ENCODE measurements around the gene LDAH.
A peak's percentile ranks its signal among the peaks of the same experiment; 100 is the strongest.

Gene LDAH

GRCh38 chr2:20822535-20823490, at the start of gene LDAH:
LDAH (minus strand) TSS chr2:20823101; CDS start chr2:20801463, 21,638 bp downstream.
- DNase-seq = peak; percentile 89
- Mint-ChIP-seq H3K4me3 (peak within 1 kb of the TSS; percentile 97), H3K27me3 (peaks cover 11% of the 10 kb centered on the region), H3K36me3 (peaks cover 12% of the 10 kb centered on the region), H3K27ac (peak within 1 kb of the TSS; percentile 99), H3K4me1 (peaks cover 27% of the 10 kb centered on the region), H3K9me3 (peaks cover 2% of the 10 kb centered on the region)
- CTCF ChIA-PET = interaction anchor here (0.7 to 1.0 kb wide), 3 partner anchors 40 to 162 kb away, joined by 3 to 5 read pairs (median 3); no protein-coding TSS in a partner anchor

DNA sequence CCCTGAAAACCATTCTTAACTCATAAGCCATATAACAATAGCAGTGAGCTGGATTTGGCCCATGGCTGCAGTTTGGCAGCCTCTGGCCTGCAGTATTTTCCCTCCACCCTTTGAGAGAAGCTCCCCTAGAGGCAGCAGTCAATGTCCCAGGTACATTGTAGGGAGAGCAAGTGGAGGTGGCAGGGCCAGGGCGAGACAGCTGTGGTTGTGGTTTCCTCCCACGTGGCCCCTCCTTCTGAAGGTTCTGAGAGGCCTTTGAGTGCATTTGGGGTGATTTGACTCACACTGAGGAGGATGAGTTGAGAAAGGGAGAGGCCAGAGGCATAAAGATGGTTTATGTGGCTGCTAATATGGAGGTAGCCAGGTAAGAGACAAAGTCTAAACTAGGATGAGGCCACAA, 45.5 kb upstream of the LDAH start:
- H3K4me3 Mint-ChIP-seq = no peak overlapping the region
- H3K27ac Mint-ChIP-seq = peak overlapping the region; percentile 8
- H3K4me1 Mint-ChIP-seq = peaks cover 16% of the 10 kb centered on the region
- peak; percentile 76 for DNase-seq
- CTCF ChIA-PET = no interaction called here
- no peaks in the 10 kb centered on the region for H3K36me3 Mint-ChIP-seq
- H3K9me3 Mint-ChIP-seq = no peaks in the 10 kb centered on the region
- H3K27me3 Mint-ChIP-seq = peaks cover 19% of the 10 kb centered on the region

- peaks cover 4% of the 10 kb centered on the region for H3K4me1 Mint-ChIP-seq
- no peaks in the 10 kb centered on the region for H3K36me3 Mint-ChIP-seq
- no peak overlapping the region for H3K27ac Mint-ChIP-seq
- H3K4me3 Mint-ChIP-seq = no peak overlapping the region
- H3K9me3 Mint-ChIP-seq = no peaks in the 10 kb centered on the region
- CTCF ChIA-PET = no interaction called here
- H3K27me3 Mint-ChIP-seq = peaks cover 9% of the 10 kb centered on the region
- no peak for DNase-seq
Observed at GRCh38 chr2:20862850-20863249, 39.9 kb upstream of the LDAH start.

GRCh38 chr2:20855456-20855855, 32.6 kb upstream of the LDAH start:
- no peaks in the 10 kb centered on the region for H3K36me3 Mint-ChIP-seq
- no peak overlapping the region for H3K4me3 Mint-ChIP-seq
- no peaks in the 10 kb centered on the region for H3K9me3 Mint-ChIP-seq
- CTCF ChIA-PET = no interaction called here
- no peak overlapping the region for H3K27ac Mint-ChIP-seq
- peaks cover 3% of the 10 kb centered on the region for H3K27me3 Mint-ChIP-seq
- DNase-seq = no peak
- H3K4me1 Mint-ChIP-seq = no peaks in the 10 kb centered on the region

DNA sequence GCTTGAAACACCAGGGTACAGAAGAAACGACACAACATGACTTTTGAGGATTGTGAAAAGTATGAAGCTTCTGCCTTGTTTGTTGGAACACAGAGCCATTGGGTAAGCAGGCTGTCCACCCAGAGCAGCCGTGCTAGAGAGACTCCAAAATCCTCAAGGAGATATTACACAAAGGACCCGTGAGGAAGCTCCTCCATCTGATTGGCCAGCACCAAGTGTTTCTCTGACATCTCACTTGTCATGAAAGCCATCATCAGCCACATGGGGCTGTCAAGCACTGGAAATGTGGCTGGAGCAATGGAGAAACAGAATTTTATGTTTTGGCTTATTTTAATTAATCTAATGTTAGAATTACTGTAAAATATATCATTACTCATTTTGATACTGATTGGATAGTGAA, 29.8 kb upstream of the LDAH start:
- CTCF ChIA-PET = no interaction called here
- Mint-ChIP-seq H3K4me1 (no peaks in the 10 kb centered on the region), H3K36me3 (no peaks in the 10 kb centered on the region), H3K4me3 (no peak overlapping the region), H3K9me3 (no peaks in the 10 kb centered on the region), H3K27ac (no peak overlapping the region), H3K27me3 (peaks cover 7% of the 10 kb centered on the region)
- no peak for DNase-seq

DNA sequence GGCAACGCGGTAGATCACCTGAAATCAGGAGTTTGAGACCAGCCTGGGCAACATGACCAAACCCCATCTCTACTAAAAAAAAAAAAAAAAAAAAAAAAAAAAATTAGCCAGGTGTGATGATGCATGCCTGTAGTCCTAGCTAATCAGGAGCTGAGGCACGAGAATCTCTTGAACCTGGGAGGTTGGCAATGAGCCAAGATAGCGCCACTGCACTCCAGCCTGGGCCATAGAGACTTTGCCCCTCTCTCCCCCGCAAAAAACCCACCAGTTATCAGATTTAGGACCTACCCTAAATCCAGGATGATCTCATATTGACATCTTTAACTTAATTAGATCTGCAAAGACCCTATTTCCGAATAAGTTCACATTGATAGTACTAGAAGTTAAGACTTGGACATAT, 29.2 kb upstream of the LDAH start:
- Mint-ChIP-seq H3K9me3 (no peaks in the 10 kb centered on the region), H3K27ac (no peak overlapping the region), H3K27me3 (peaks cover 7% of the 10 kb centered on the region), H3K36me3 (no peaks in the 10 kb centered on the region), H3K4me3 (no peak overlapping the region), H3K4me1 (no peaks in the 10 kb centered on the region)
- DNase-seq = no peak
- CTCF ChIA-PET = no interaction called here

- Mint-ChIP-seq H3K4me1 (no peaks in the 10 kb centered on the region), H3K27me3 (peaks cover 22% of the 10 kb centered on the region), H3K9me3 (no peaks in the 10 kb centered on the region), H3K4me3 (no peak overlapping the region), H3K36me3 (no peaks in the 10 kb centered on the region), H3K27ac (no peak overlapping the region)
- CTCF ChIA-PET = no interaction called here
- DNase-seq = no peak
Observed at GRCh38 chr2:20844246-20844645, 21.3 kb upstream of the LDAH start.

DNA sequence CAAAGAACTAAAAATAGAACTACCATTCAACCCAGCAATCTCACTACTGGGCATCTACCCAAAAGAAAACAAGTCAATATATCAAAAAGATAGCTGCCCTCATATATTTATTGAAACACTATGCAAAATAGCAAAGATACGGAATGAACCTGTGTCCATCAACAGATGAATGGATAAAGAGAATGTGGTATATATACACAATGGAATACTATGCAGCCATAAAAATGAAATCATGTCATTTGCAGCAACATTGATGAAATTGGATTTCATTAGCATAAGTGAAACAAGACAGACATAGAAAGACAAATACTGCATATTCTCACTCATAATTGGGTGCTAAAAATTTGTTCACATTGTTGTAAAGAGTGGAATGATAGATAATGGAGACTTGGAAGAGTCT, 16.2 kb upstream of the LDAH start:
- Mint-ChIP-seq H3K27ac (no peak overlapping the region), H3K27me3 (peaks cover 26% of the 10 kb centered on the region), H3K4me1 (no peaks in the 10 kb centered on the region), H3K36me3 (no peaks in the 10 kb centered on the region), H3K4me3 (no peak overlapping the region), H3K9me3 (no peaks in the 10 kb centered on the region)
- DNase-seq = no peak
- CTCF ChIA-PET = no interaction called here

- CTCF ChIA-PET = no interaction called here
- H3K27ac Mint-ChIP-seq = no peak overlapping the region
- H3K4me3 Mint-ChIP-seq = no peak overlapping the region
- H3K36me3 Mint-ChIP-seq = no peaks in the 10 kb centered on the region
- no peaks in the 10 kb centered on the region for H3K4me1 Mint-ChIP-seq
- no peak for DNase-seq
- no peaks in the 10 kb centered on the region for H3K9me3 Mint-ChIP-seq
- peaks cover 26% of the 10 kb centered on the region for H3K27me3 Mint-ChIP-seq
Observed at GRCh38 chr2:20838016-20838415, 15.1 kb upstream of the LDAH start.

DNA sequence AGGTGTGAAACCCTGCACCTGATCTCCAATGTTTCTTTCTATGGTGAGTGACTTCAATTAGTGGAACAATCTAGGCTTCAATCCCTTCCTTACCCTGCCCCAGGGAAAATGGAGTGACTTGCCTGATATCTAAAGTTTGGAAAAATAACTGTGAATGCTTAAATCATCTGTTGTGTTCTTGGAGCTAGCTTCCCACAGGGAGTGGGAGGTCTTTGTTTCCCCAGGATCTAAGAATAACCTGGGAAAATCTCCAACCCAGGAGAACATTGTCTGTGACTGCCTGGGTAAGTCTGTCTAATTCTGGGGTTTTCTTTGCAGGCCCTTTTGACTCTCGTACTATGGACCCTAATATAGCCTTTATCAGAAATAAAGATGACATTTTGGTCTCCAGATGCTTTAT, 13.6 kb upstream of the LDAH start:
- no peak overlapping the region for H3K27ac Mint-ChIP-seq
- DNase-seq = no peak
- H3K4me1 Mint-ChIP-seq = no peaks in the 10 kb centered on the region
- H3K4me3 Mint-ChIP-seq = no peak overlapping the region
- peaks cover 19% of the 10 kb centered on the region for H3K27me3 Mint-ChIP-seq
- H3K9me3 Mint-ChIP-seq = no peaks in the 10 kb centered on the region
- CTCF ChIA-PET = interaction anchor here (1.7 kb wide), 1 partner anchor 9 kb away, joined by 3 read pairs; no protein-coding TSS in a partner anchor
- H3K36me3 Mint-ChIP-seq = no peaks in the 10 kb centered on the region

DNA sequence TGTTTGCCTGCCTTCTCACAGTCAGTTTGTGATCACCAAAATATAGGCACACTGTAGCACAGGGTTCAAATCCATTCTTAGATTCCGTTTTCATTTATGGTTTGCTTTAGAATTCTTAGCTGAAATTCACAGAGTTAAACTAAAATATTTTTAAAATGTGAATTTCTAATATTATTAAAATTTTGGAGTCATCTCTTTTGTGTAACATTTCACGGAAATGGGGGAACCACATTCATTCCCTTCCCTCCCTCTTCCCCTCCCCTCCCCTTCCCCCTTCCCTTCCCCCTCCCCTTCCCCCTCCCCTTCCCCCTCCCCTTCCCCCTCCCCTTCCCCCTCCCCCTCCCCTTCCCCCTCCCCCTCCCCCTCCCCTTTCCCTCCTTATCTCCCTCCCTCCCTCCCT, 11.4 kb upstream of the LDAH start:
- peaks cover 23% of the 10 kb centered on the region for H3K27me3 Mint-ChIP-seq
- H3K4me3 Mint-ChIP-seq = no peak overlapping the region
- no peak overlapping the region for H3K27ac Mint-ChIP-seq
- peaks cover 2% of the 10 kb centered on the region for H3K9me3 Mint-ChIP-seq
- no peaks in the 10 kb centered on the region for H3K36me3 Mint-ChIP-seq
- CTCF ChIA-PET = interaction anchor here (0.6 kb wide), 1 partner anchor 286 kb away, joined by 4 read pairs; no protein-coding TSS in a partner anchor
- H3K4me1 Mint-ChIP-seq = no peaks in the 10 kb centered on the region
- no peak for DNase-seq

GRCh38 chr2:20832606-20833005, 9.7 kb upstream of the LDAH start:
- Mint-ChIP-seq H3K9me3 (peaks cover 2% of the 10 kb centered on the region), H3K27ac (no peak overlapping the region), H3K27me3 (peaks cover 19% of the 10 kb centered on the region), H3K4me1 (no peaks in the 10 kb centered on the region), H3K36me3 (no peaks in the 10 kb centered on the region), H3K4me3 (no peak overlapping the region)
- CTCF ChIA-PET = no interaction called here
- DNase-seq = no peak

DNA sequence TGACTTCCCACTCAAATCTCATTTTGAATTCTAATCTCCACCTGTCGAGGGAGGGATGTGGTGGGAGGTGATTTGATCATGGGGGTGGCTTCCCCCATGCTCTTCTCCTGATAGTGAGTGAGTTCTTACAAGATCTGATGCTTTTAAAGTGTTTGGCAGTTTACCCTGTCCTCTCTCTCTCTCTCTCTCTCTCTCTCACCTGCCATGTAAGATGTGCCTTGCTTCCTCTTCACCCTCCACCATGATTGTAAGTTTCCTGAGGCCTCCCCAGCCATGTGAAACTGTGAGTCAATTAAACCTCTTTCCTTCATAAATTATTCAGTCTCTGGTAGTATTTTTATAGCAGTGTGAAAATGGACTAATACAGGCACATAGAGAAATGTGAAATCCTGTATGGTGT, 7.0 kb upstream of the LDAH start:
- Mint-ChIP-seq H3K36me3 (no peaks in the 10 kb centered on the region), H3K27ac (no peak overlapping the region), H3K9me3 (peaks cover 2% of the 10 kb centered on the region), H3K4me3 (no peak overlapping the region), H3K4me1 (no peaks in the 10 kb centered on the region), H3K27me3 (peaks cover 11% of the 10 kb centered on the region)
- no peak for DNase-seq
- CTCF ChIA-PET = no interaction called here

GRCh38 chr2:20823917-20824316, 1.0 kb upstream of the LDAH start:
- no peak for DNase-seq
- Mint-ChIP-seq H3K27ac (peak overlapping the region; percentile 19), H3K4me3 (no peak overlapping the region), H3K36me3 (peaks cover 9% of the 10 kb centered on the region), H3K27me3 (peaks cover 11% of the 10 kb centered on the region), H3K4me1 (peaks cover 20% of the 10 kb centered on the region), H3K9me3 (peaks cover 2% of the 10 kb centered on the region)
- CTCF ChIA-PET = interaction anchor here (1.2 kb wide), 1 partner anchor 162 kb away, joined by 3 read pairs; no protein-coding TSS in a partner anchor

- DNase-seq = no peak
- H3K9me3 Mint-ChIP-seq = peaks cover 2% of the 10 kb centered on the region
- peaks cover 27% of the 10 kb centered on the region for H3K4me1 Mint-ChIP-seq
- CTCF ChIA-PET = no interaction called here
- no peak overlapping the region for H3K4me3 Mint-ChIP-seq
- peaks cover 7% of the 10 kb centered on the region for H3K27me3 Mint-ChIP-seq
- H3K27ac Mint-ChIP-seq = no peak overlapping the region
- H3K36me3 Mint-ChIP-seq = peaks cover 13% of the 10 kb centered on the region
Observed at GRCh38 chr2:20818820-20819219, 4.1 kb downstream of the LDAH start.
